ENCODE measurements around the gene GBP5.
A peak's percentile ranks its signal among the peaks of the same experiment; 100 is the strongest.
"Not testable (repeated sequence)": the region's sequence is repeated elsewhere in the genome, so short reads cannot be mapped to it uniquely, and the experiment has no call there.

The GBP5 gene

DNA sequence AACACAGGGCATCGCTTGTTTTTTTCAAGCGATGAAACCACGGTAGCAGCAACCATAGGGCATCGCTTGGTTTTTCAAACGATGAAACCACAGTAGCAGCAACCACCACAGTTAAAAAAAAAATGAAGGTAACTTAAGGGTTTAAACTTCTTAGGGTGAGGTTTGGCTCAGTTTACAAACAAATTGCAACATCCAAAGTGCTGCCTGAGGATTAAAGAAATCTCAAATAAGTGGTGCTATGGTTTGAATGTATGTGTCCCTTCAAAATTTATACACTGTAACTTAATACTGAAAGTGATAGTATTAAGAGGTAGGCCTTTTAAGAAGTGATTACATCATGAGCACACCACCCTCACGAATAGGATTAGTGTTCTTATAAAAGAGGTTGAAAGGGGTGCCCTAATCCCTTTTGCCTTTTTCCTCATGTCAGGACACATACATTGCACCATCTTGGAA is 6.4 kb upstream of the GBP5 start:
- no peak for DNase-seq

GRCh38 chr1:89277725-89278124 is 5.1 kb upstream of the GBP5 start:
- DNase-seq, result no peak

GRCh38 chr1:89276690-89277089 is 4.0 kb upstream of the GBP5 start:
- DNase-seq, result no peak

DNA sequence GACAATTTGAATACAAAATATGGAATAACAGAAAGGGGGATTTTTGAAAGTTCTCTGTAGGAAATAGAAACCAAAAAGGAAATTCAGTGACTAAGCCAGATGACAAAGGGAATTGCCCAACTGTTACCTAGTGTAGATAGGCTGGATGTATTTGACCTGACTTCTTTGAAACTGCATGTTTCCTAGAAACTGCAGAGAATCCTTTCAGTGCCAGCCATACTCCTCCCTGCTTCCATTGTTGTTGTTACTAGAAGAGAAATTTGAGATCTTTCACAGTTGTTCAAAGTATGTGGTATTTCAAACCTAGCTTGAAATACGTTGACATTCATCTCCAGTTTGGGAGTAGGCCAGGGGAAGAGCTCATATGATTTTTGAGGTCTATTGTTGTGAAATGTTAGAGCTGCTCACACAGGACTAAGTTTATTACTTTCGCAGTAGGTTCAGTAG is 1.8 kb upstream of the GBP5 start:
- DNase-seq, result no peak

GRCh38 chr1:89273324-89273778 is 691 bp upstream of the GBP5 start:
- no peak for DNase-seq

- DNase-seq, result no peak
Observed at GRCh38 chr1:89271341-89272015, 1.2 kb downstream of the GBP5 start.

DNA sequence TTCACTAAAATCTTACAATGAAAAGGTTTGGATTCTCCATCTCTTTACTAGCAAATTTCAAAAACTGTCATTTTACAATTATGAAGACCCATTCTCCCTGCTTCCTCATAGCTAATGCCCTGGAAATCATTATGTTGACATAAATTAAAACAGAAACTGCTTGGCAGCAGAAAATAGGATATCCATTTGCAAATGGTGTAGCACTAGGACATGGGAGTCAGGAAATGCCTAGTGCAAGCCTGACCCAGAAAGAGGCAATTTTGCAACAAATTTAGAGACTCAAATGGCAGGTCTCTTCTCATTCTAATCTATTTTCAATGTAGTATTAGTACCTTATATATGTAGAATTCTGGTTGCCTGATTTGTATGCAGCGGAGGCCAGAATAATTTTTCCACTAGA is 2.2 kb downstream of the GBP5 start:
- DNase-seq, result no peak

DNA sequence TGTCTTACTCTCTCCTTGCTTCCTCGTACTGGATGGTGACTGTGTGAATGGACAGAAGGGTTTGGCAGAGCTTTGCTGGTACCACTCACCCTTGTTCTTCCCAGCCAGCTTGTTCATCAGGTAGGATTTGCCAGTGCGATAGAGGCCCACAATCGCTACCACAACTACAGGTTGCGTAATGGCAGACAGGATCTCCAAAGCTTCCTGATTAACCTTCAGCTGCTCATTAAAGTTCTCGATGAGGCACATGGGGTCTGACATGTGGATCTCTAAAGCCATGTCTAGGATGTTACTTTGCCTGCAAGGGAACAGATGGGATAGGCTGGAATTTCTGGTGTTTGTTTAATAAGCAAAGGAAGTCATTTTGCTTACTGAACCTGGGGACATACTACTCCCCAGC is 3.4 kb downstream of the GBP5 start:
- DNase-seq, result no peak

DNA sequence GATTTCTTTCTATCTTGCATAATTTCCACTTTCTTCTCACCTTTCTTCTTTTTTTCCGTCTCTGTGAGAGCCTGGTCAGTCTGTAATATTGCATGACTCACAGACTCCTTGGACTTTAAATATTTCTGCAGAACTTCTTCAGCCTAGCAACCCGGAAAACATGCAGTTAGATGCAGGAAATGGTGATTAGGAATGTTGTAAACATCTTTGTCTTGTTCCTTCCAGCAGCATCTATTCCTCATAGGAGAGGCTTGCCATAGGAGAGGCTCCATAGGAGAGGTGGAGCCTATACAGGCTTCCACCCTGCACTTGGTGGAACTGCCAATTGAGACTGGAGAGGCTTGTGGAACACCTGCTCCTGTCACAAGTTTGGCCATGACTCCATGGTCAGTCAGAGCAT is 10.0 kb downstream of the GBP5 start:
- no peak for DNase-seq

- DNase-seq, result peak; percentile 46
Observed at GRCh38 chr1:89261926-89262515, 10.6 kb downstream of the GBP5 start.

DNA sequence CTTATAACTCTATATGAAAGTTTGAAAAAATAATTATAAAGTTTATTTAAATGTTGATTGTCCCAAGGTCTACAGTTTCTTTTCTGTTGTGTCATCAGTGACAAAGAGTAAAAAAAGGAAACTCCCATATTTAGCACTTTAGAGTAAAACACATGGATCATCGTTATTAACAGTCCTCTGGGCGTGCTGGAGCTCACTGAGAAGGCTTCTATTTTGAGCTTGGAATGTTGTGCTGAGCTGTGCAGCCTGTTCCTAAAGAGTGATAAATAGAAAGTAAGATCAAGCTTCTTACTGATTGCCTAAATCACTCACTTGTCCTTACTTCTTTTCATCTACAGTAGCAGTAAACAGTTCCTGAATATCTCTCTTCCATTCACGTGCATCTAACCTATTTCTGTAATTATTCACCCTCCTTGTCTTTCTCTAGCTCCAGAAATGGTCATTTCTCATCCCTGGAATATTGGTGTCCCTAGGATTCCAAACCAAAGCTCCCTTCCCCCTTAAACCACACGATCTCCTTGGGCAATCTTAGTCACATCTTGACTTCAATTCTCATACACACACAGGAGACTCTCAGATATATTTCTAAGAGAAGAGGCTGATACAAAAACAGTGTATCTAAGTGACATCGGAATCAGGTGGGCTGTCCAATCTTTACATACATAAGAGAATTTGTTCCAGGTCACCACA is 11.9 kb downstream of the GBP5 start:
- no peak for DNase-seq

- peak; percentile 56 for DNase-seq
Observed at GRCh38 chr1:89260042-89260441, 12.6 kb downstream of the GBP5 start.

DNA sequence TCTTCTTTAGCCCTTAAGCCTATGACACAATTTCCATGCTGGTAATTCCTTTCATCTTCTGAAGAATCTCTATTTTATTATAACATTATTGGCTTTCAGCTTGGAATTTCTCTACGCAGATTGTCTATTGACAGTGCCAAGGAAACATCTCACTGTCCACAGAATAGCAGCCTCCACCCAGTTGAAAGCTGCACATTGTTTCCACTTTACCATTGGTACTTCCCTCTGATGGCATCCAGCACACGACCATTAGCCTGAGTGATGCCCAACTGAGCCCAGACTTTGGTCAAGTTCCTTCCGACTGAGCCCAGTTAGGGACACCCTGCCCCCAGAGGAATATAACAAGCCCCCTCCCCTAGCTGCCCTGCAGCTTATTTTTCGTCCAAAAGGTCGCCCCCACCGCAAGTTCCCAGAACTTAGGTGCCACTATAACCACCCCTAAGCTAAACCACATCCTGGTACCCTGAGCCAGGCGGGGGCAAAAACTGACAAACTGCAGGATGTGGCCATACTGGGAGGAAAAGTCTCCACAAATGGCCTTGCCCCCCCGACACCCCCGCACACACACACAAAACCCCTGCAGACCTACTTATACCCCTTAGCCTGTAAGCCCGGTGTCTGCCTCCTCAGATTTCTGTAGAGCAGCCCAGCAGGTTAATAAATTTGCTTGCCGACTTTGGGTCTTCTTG is 13.2 kb downstream of the GBP5 start:
- DNase-seq, result no peak

DNA sequence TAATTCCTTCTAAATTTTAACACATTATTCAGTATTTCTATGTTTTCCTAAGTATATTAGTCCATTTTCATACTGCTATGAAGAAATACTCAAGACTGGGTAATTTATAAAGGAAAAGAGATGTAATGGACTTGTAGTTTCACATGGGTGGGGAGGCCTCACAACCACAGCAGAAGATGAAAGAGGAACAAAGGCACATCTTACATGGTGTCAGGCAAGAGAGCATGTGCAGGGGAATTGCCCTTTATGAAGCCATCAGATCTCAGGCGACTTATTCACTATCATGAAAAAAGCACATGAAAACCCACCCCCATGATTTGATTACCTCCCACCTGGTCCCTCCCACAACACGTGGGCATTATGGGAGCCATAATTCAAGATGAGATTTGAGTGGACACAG is 15.6 kb downstream of the GBP5 start:
- no peak for DNase-seq

DNA sequence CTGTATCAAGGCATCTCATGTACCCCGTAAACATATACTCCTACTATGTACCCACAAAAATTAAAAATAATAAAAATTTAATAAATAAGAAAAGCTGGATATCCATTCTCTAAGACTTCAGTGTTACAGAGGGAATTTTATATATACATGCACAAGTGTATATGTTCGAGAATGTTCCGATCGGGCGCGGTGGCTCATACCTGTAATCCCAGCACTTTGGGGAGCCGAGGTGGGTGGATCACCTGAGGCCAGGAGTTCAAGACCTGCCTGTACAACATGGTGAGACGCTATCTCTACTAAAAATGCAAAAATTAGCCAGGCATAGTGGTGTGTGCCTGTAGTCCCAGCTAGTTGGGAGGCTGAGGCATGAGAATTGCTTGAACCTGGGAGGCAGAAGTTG is 17.1 kb downstream of the GBP5 start:
- not testable (repeated sequence) for DNase-seq

DNA sequence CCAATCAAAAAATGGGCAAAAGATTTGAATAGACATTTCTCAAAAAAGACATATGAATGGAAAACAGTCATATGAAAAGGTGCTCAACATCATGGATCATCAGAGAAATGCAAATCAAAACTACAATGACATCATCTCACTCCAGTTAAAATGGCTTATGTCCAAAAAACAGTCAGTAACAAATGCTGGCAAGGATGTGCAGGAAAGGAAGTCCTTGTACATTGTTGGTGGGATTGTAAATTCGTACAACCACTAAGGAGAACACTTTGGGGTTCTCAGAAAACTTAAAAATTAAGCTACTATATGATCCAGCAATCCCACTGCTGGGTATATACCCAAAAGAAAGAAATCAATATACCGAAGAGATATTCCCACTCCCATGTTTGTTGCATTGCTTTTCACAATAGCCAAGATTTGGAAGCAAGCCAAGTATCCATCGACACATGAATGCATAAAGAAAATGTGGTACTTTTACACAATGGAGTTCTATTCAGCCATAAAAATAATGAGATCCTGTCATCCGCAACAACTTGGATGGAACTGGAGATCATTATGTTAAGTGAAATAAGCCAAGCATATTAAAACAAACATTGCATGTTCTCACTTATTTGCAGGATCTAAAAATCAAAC is 17.9 kb downstream of the GBP5 start:
- DNase-seq, result peak; percentile 71

DNA sequence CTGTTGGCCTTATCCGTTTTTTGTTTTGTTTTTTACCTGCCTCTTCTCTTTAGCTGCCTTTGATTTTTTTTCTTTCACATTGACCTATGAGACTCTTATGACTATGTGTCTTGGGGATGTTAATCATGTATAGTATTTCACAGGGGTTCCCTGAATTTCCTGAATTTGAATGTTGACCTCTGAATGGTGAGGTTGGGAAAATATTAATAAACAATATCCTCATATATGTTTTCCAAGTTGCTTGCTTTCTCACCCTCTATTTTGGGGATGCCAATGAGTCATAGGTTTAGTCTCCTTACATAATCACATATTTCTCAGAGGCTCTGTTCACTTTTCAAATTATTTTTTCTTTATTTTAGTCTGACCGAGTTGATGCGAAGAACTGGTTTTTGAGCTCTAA is 29.6 kb downstream of the GBP5 start:
- DNase-seq, result no peak
